ENCODE results near the gene ADGRE1.

ADGRE1 gene

GRCh38 chr19:6887316-6887715 lies at the start of gene ADGRE1:
TSS of gene ADGRE1 (plus strand) at chr19:6887579. CDS start at chr19:6887609, 30 bp downstream.
- Histone ChIP-seq H3K27ac (ENCODE audit: low read depth, low read length) (no peak within 1 kb of the TSS), H3K4me1 (ENCODE audit: control insufficient read depth, insufficient read depth, low read length) (no peaks in the 10 kb centered on the region), H3K9me3 (ENCODE audit: control insufficient read depth, insufficient read depth, low read length) (peaks cover 75% of the 10 kb centered on the region), H3K36me3 (ENCODE audit: control insufficient read depth, insufficient read depth, low read length) (no peaks in the 10 kb centered on the region), H3K9ac (ENCODE audit: low read depth, low read length) (no peak within 1 kb of the TSS), H3K4me3 (ENCODE audit: low read depth, low read length) (no peak within 1 kb of the TSS), H3K27me3 (ENCODE audit: control insufficient read depth, insufficient read depth, low read length) (no peaks in the 10 kb centered on the region)

DNA sequence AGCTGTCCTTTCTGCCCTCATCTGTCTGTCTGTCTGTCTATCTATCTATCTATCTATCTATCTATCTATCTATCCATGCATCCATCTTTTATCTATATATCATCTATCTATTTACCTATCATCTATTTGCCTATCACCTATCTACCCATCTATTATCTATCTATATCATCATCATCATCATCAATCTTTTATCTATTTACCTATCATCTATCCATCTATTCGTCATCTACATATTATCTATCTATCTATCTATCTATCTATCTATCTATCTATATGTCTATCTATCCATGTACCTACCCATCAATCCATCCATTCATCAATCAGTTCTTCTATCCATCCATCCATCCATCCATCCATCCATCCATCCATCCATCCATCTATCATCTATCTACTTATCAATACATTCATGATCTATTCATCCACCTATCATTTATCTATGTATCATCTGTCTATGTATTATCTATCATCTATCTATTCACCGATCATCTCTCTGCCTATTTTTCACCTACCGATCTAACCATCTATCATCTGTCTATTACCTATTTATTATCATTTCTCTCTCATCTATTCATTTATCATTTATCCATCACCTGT lies 49.2 kb upstream of the ADGRE1 start:
- Histone ChIP-seq H3K27ac (ENCODE audit: low read depth, low read length) (no peak overlapping the region), H3K4me1 (ENCODE audit: control insufficient read depth, insufficient read depth, low read length) (no peaks in the 10 kb centered on the region), H3K27me3 (ENCODE audit: control insufficient read depth, insufficient read depth, low read length) (no peaks in the 10 kb centered on the region), H3K4me3 (ENCODE audit: low read depth, low read length) (no peak overlapping the region), H3K36me3 (ENCODE audit: control insufficient read depth, insufficient read depth, low read length) (no peaks in the 10 kb centered on the region), H3K9me3 (ENCODE audit: control insufficient read depth, insufficient read depth, low read length) (peaks cover 46% of the 10 kb centered on the region), H3K9ac (ENCODE audit: low read depth, low read length) (no peak overlapping the region)

GRCh38 chr19:6842871-6843607 lies 44.3 kb upstream of the ADGRE1 start:
- Histone ChIP-seq H3K9ac (ENCODE audit: low read depth, low read length) (no peak overlapping the region), H3K9me3 (ENCODE audit: control insufficient read depth, insufficient read depth, low read length) (peaks cover 26% of the 10 kb centered on the region; the same call in 1 of the 2 replicates), H3K4me1 (ENCODE audit: control insufficient read depth, insufficient read depth, low read length) (no peaks in the 10 kb centered on the region), H3K36me3 (ENCODE audit: control insufficient read depth, insufficient read depth, low read length) (no peaks in the 10 kb centered on the region), H3K27ac (ENCODE audit: low read depth, low read length) (no peak overlapping the region), H3K4me3 (ENCODE audit: low read depth, low read length) (no peak overlapping the region), H3K27me3 (ENCODE audit: control insufficient read depth, insufficient read depth, low read length) (no peaks in the 10 kb centered on the region)

- Histone ChIP-seq H3K4me3 (ENCODE audit: low read depth, low read length) (no peak overlapping the region), H3K27ac (ENCODE audit: low read depth, low read length) (no peak overlapping the region), H3K36me3 (ENCODE audit: control insufficient read depth, insufficient read depth, low read length) (no peaks in the 10 kb centered on the region), H3K9me3 (ENCODE audit: control insufficient read depth, insufficient read depth, low read length) (peaks cover 41% of the 10 kb centered on the region), H3K9ac (ENCODE audit: low read depth, low read length) (no peak overlapping the region), H3K27me3 (ENCODE audit: control insufficient read depth, insufficient read depth, low read length) (no peaks in the 10 kb centered on the region), H3K4me1 (ENCODE audit: control insufficient read depth, insufficient read depth, low read length) (no peaks in the 10 kb centered on the region)
Measured at GRCh38 chr19:6847828-6848200, 39.6 kb upstream of the ADGRE1 start.

- no peaks in the 10 kb centered on the region for H3K4me1 ChIP-seq (ENCODE audit: control insufficient read depth, insufficient read depth, low read length)
- H3K9me3 ChIP-seq (ENCODE audit: control insufficient read depth, insufficient read depth, low read length) = peaks cover 40% of the 10 kb centered on the region
- H3K27me3 ChIP-seq (ENCODE audit: control insufficient read depth, insufficient read depth, low read length) = no peaks in the 10 kb centered on the region
- no peak overlapping the region for H3K4me3 ChIP-seq (ENCODE audit: low read depth, low read length)
- no peaks in the 10 kb centered on the region for H3K36me3 ChIP-seq (ENCODE audit: control insufficient read depth, insufficient read depth, low read length)
- no peak overlapping the region for H3K27ac ChIP-seq (ENCODE audit: low read depth, low read length)
- no peak overlapping the region for H3K9ac ChIP-seq (ENCODE audit: low read depth, low read length)
Measured at GRCh38 chr19:6848986-6849385, 38.4 kb upstream of the ADGRE1 start.

GRCh38 chr19:6849876-6850275 lies 37.5 kb upstream of the ADGRE1 start:
- Histone ChIP-seq H3K36me3 (ENCODE audit: control insufficient read depth, insufficient read depth, low read length) (no peaks in the 10 kb centered on the region), H3K27ac (ENCODE audit: low read depth, low read length) (no peak overlapping the region), H3K9ac (ENCODE audit: low read depth, low read length) (no peak overlapping the region)

GRCh38 chr19:6851359-6851758 lies 36.0 kb upstream of the ADGRE1 start:
- H3K27me3 ChIP-seq (ENCODE audit: control insufficient read depth, insufficient read depth, low read length) = no peaks in the 10 kb centered on the region
- H3K4me3 ChIP-seq (ENCODE audit: low read depth, low read length) = no peak overlapping the region
- H3K36me3 ChIP-seq (ENCODE audit: control insufficient read depth, insufficient read depth, low read length) = no peaks in the 10 kb centered on the region
- no peak overlapping the region for H3K27ac ChIP-seq (ENCODE audit: low read depth, low read length)
- H3K9ac ChIP-seq (ENCODE audit: low read depth, low read length) = no peak overlapping the region
- H3K4me1 ChIP-seq (ENCODE audit: control insufficient read depth, insufficient read depth, low read length) = no peaks in the 10 kb centered on the region
- peaks cover 57% of the 10 kb centered on the region for H3K9me3 ChIP-seq (ENCODE audit: control insufficient read depth, insufficient read depth, low read length)

More at GRCh38 chr19:6849876-6850275, 37.5 kb upstream of the ADGRE1 start:
- peaks cover 46% of the 10 kb centered on the region for H3K9me3 ChIP-seq (ENCODE audit: control insufficient read depth, insufficient read depth, low read length)
- no peak overlapping the region for H3K4me3 ChIP-seq (ENCODE audit: low read depth, low read length)
- H3K27me3 ChIP-seq (ENCODE audit: control insufficient read depth, insufficient read depth, low read length) = no peaks in the 10 kb centered on the region
- H3K4me1 ChIP-seq (ENCODE audit: control insufficient read depth, insufficient read depth, low read length) = no peaks in the 10 kb centered on the region

- H3K36me3 ChIP-seq (ENCODE audit: control insufficient read depth, insufficient read depth, low read length) = no peaks in the 10 kb centered on the region
- H3K27ac ChIP-seq (ENCODE audit: low read depth, low read length) = no peak overlapping the region
- no peaks in the 10 kb centered on the region for H3K4me1 ChIP-seq (ENCODE audit: control insufficient read depth, insufficient read depth, low read length)
- H3K4me3 ChIP-seq (ENCODE audit: low read depth, low read length) = no peak overlapping the region
- no peaks in the 10 kb centered on the region for H3K27me3 ChIP-seq (ENCODE audit: control insufficient read depth, insufficient read depth, low read length)
- no peak overlapping the region for H3K9ac ChIP-seq (ENCODE audit: low read depth, low read length)
- peaks cover 62% of the 10 kb centered on the region for H3K9me3 ChIP-seq (ENCODE audit: control insufficient read depth, insufficient read depth, low read length)
Measured at GRCh38 chr19:6852001-6852400, 35.4 kb upstream of the ADGRE1 start.

DNA sequence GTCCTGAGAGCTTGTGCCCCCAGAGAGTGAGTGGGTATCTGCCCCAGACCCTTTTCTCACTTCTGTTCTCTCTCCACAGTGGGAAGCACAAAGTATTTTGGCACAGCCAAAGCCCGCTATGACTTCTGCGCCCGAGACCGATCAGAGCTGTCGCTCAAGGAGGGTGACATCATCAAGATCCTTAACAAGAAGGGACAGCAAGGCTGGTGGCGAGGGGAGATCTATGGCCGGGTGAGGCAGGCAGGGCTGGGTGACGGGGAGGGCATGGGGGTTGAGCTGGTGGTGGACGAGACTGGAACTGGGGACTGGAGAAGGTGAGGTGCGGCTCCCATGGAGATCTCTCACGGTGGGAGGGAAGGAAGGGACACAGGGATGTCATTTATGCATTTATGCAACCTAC lies 33.5 kb upstream of the ADGRE1 start:
- Histone ChIP-seq H3K9ac (ENCODE audit: low read depth, low read length) (no peak overlapping the region), H3K4me3 (ENCODE audit: low read depth, low read length) (no peak overlapping the region), H3K27me3 (ENCODE audit: control insufficient read depth, insufficient read depth, low read length) (no peaks in the 10 kb centered on the region), H3K9me3 (ENCODE audit: control insufficient read depth, insufficient read depth, low read length) (peaks cover 58% of the 10 kb centered on the region), H3K4me1 (ENCODE audit: control insufficient read depth, insufficient read depth, low read length) (no peaks in the 10 kb centered on the region), H3K27ac (ENCODE audit: low read depth, low read length) (no peak overlapping the region), H3K36me3 (ENCODE audit: control insufficient read depth, insufficient read depth, low read length) (no peaks in the 10 kb centered on the region)

- Histone ChIP-seq H3K4me3 (ENCODE audit: low read depth, low read length) (no peak overlapping the region), H3K9ac (ENCODE audit: low read depth, low read length) (no peak overlapping the region), H3K36me3 (ENCODE audit: control insufficient read depth, insufficient read depth, low read length) (no peaks in the 10 kb centered on the region), H3K4me1 (ENCODE audit: control insufficient read depth, insufficient read depth, low read length) (no peaks in the 10 kb centered on the region), H3K27me3 (ENCODE audit: control insufficient read depth, insufficient read depth, low read length) (no peaks in the 10 kb centered on the region), H3K9me3 (ENCODE audit: control insufficient read depth, insufficient read depth, low read length) (peaks cover 51% of the 10 kb centered on the region), H3K27ac (ENCODE audit: low read depth, low read length) (no peak overlapping the region)
Measured at GRCh38 chr19:6854758-6855157, 32.6 kb upstream of the ADGRE1 start.

- Histone ChIP-seq H3K27me3 (ENCODE audit: control insufficient read depth, insufficient read depth, low read length) (no peaks in the 10 kb centered on the region), H3K36me3 (ENCODE audit: control insufficient read depth, insufficient read depth, low read length) (no peaks in the 10 kb centered on the region), H3K4me3 (ENCODE audit: low read depth, low read length) (no peak overlapping the region), H3K27ac (ENCODE audit: low read depth, low read length) (no peak overlapping the region), H3K9ac (ENCODE audit: low read depth, low read length) (no peak overlapping the region), H3K9me3 (ENCODE audit: control insufficient read depth, insufficient read depth, low read length) (peaks cover 37% of the 10 kb centered on the region), H3K4me1 (ENCODE audit: control insufficient read depth, insufficient read depth, low read length) (no peaks in the 10 kb centered on the region)
Measured at GRCh38 chr19:6856749-6857372, 30.5 kb upstream of the ADGRE1 start.

All from HUES48 (cell line).